MV-4-11 (cell line): Measurements from ENCODE around the gene TMED9.

ENCODE experiments used
- DNase-seq: peaks from one replicate; lab custom pipeline; 2025; lab: John Stamatoyannopoulos, UW

Gene TMED9

DNA sequence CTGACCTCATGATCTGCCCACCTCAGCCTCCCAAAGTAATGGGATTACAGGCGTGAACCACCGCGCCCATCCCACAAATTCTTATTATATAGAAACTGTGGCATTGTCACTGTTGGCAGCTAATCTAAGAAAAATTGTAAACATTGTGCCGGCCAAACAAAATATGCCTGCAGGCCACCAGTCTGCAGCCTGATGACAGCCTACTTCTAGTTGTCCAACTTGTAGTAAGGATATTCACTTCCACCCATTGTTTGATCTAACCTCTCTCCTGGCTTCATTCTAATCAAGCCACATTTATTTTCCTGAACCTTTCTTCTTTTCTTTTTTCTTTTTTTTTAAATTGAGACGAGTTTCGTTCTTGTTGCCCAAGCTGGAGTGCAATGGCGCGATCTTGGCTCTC lies 13.7 kb upstream of the TMED9 start:
- DNase-seq, result no peak

DNA sequence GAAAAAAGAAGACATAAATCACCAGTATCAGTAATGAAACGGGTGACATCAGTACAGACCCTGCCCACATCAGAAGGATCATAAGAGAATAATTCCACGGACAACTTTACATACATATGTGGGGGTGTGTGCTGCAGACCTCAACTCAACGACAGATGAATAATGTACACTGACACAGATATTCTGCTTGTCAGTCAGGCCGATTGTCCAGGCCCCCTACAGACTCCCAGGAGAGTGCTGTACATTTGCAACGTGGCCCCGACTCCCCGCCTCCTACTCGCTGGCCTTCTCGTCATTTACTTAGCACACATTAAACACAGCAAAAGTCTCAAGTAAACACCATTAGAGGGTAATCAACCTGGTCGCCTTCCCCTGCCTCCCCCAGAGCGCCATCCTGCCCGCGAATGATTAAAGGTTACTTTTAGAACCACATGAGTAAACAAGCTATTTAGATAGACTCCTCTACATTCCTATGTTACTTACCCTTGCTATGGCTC lies 3.5 kb upstream of the TMED9 start:
- no peak for DNase-seq

DNA sequence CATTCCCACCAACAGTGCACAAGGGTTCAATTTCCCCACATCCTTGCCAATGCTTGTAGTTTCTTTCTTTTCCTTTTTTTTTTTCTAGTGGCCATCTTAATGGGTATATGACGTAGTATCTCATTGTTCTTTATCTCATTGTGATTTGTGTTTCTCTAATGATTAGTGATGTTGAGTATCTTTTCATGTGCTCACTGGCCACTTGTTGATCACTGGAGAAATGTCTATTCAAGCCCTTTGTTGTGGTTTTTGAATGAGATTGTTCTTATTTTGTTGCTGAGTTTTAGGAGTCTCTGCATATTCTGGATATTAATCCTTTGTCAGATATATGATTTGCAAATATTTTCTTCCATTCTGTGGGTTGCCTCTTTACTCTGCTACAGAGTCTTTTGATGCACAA lies 1.6 kb upstream of the TMED9 start:
- DNase-seq, result no peak

DNA sequence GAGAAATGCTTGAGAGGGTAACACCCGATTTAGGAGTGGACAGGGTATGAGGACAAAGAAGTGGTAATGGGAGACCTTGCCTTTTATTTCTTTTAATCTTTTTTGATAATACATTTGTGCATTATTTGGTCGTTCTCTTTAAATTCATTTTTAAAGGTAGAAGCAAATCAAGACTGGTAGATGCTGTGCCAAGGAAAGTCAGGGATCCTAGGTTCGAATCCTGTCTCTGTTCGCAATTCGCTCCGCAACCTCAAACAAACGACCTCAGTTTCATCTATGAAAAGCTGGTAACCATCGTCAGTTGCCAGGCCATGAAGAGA lies 353 bp upstream of the TMED9 start:
- no peak for DNase-seq

DNA sequence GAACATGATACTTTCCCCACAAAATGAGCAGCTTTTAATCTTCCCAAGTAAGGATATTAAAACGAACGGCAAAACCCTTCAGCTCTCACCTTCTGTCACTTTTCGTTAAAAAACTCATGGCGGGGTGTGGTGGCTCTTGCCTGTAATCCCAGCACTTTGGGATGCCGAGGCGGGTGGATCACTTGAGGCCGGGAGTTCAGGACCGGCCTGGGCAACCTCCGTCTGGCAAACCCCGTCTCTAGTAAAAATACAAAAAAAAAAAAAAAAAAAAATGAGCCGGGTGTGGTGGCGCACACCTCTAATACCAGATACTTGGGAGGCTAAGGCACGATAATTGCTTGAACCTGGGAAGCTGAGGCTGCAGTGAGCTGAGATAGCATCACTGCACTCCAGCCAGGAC lies 902 bp downstream of the TMED9 start:
- DNase-seq, result no peak

DNA sequence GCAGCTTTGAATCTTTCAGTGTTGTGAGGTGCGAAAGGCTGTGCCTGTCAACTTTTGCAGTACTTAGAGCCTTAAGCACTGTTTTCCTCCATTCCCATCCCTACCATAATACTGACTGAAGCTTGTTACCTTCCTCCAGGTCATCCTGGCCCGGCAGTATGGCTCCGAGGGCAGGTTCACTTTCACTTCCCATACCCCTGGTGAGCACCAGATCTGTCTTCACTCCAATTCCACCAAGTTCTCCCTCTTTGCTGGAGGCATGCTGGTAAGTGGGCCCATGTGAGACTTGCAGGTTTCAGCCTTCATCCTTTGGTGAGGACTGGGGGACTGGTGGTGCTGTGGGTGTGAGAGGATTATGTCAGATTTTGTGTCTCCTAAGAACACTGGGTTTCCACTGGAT lies 1.5 kb downstream of the TMED9 start:
- no peak for DNase-seq

DNA sequence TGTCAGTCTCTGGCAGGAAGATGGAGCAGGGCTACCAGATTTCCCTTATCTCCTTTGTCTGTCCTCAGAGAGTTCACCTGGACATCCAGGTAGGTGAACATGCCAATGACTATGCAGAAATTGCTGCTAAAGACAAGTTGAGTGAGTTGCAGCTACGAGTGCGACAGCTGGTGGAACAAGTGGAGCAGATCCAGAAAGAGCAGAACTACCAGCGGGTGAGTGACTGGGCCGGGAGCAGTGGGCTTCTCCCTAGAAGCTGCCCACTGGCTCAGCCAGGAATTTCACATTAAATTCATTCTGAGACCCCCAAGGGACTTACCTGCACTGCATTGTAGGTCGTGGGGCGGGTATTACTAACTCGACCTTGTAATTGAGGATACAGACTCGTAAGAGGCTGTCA lies 2.1 kb downstream of the TMED9 start:
- DNase-seq, result no peak

DNA sequence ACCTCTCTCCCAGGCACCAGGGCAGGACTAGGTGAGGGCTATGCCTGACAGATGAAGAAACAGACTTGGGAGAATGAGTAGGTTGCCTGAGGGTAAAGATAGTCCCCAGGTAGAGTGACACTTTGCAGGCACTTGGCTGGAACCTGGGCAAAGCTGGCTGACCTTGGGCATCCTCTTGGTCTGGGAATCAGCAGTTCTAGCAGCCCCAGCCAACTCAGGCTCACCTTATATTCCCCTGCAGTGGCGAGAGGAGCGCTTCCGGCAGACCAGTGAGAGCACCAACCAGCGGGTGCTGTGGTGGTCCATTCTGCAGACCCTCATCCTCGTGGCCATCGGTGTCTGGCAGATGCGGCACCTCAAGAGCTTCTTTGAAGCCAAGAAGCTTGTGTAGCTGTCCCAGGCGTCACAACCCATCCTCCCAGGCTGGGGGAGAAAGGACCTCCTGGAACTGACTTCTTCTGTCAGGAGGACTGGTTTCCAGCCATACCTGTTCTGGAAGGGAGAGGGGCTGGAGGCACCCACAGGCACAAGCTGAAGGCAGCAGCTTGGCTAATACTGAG lies 3.1 kb downstream of the TMED9 start:
- no peak for DNase-seq

DNA sequence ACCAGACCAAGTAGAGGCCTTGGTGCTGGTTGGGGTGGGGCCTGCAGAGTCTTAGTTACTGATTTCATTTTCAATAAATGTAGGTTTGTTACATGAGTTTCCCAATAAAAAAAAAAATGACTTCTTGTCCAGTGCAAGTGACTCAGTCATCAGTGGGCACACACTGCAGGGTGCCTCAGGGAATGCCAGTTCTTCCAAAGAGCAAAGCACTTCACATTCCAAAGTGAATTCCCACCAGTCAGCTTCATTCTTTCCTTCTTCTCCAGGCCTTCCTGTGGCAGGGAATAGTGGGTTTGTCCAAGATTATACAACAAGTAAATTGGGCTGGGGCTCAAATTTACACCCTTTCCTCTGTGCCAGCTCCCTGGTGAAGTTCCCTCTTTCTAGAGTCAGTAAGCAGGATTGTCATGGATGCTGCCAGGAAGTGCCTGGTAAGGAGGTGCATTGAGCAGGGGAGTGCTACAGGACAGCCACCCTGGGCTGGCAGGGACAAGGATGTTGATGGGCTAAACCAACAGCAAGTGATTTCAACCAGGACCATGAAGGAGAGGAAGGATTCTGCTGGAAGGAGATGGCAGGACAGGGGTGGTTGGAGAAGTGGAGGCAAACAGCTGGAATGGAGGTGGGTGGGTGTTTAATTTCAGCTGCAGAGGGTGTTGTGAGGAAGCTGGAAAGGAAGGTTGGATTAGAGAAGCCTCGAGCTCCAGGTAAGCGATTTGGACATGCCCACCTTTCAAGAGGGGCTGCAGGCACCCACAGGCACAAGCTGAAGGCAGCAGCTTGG lies 4.2 kb downstream of the TMED9 start:
- DNase-seq, result no peak

DNA sequence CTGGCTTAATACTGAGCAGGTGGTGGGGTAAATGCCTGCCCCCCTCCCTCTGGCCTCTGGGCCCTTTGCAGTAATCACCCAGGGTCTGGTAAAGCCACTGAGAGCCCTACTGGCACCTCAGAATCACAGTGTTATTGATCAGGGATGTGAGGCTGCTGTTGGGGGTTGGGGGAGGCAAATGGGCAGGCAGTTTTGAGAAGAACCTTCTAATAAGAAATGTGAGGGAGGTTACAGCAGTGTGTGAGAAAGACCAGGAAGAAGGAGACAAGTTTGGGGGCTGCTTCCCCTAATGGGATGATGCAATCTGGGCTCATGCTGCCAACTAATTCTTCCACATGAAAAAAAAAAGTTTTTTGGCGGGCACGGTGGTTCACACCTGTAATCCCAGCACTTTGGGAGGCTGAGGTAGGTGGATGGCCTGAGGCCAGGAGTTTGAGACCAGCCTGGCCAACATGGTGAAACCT lies 4.8 kb downstream of the TMED9 start:
- peak; percentile 12 for DNase-seq

DNA sequence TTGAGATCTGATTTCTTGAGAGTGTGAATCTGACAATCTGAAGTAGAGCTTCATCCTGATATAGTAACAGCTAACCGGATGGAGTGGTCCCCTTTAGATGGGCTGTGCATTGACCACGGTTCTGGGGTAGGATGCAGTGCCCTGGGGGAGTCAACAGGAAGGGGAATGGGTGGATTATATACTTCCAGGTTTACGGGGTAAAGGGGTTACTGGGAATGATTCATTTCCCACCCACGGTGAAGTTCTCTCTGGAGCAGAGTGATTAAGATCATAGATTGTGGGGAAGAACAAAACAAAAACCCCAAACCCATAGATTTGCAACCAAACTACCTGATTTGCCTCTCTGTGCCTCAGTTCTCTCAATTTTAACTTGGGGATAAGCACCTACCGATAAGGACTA lies 6.5 kb downstream of the TMED9 start:
- no peak for DNase-seq

DNA sequence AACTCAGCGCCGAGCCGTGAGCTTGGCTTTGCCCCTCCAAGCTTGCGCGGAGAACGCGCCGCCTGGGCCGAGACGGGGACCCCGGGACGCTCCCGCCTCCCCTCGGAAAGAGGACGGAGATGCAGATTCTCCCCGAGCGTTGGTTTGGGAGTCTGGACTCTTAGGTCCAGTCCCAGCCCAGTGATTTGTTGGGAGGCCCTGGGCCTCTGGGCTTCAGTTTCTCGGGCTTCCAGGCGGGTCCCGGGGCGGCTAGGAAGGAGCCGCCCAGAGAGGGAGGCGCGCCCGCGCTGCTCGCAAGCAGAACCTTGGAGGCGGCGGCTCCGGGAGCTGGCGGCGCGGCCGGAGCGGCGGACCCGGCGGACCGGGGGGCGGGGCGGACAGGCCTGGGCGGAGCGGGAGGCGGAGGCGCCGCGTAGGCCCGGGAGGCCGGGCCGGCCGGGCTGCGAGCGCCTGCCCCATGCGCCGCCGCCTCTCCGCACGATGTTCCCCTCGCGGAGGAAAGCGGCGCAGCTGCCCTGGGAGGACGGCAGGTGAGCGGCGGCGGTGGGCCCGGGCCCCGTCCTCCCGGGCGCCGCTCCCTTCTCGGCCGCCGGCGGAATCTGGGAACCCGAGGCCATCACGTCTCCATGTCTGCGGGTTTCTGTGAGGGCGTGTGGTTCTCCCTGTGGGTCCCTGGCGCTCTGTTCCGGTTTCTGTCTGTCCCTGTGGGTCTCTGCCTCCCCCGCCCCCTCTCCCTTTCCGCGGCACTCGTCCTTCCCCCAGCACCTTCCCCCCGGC lies 7.9 kb downstream of the TMED9 start, which contains the start of gene B4GALT7:
B4GALT7 (plus strand) TSS at position 402 of the 777 bp plus-strand sequence; CDS start at position 481, 79 bp downstream.
- peak; percentile 81 for DNase-seq

DNA sequence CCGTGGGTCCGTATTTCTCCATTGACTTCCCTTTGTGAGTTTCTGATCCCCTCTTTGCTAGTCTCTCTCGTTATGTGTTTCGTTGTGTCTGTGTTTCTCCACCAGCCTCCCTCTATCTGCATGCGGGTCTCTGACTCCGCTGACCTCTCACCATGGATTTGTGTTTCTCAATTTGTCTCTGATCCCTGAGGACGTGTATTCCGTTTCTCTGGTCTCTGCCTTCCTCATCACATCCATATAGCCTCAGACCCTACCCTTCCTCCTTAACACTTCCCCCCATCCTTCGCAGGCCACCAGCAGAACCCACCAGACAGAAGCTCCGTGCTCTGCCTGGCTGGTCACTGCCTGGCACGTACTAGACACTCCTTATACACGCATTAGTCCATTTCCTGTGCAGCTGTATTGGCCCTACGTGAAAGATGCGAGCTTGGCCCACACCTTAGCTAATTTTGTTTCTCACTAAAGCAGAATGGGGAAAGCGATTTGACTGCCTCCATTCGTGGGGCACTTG lies 8.6 kb downstream of the TMED9 start:
- no peak for DNase-seq

DNA sequence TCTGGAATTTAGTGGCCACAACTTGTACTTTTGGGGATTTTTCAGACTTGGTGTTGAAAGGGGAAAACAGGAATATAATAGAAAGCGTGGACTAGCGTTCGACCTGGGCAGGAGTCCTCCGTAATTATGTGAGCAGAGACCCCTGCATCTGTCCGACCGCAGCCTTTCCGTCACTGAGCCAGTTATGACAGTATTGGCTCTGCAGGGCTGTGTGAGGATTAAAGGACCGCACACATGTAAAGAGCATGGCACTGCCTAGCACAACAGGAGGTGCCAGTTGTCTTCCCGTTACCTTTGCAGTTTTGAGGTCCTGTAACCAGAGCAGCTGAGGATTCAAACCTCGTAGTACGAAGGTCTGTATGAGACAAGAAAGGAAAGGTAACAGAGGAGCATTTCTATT lies 9.1 kb downstream of the TMED9 start:
- no peak for DNase-seq

DNA sequence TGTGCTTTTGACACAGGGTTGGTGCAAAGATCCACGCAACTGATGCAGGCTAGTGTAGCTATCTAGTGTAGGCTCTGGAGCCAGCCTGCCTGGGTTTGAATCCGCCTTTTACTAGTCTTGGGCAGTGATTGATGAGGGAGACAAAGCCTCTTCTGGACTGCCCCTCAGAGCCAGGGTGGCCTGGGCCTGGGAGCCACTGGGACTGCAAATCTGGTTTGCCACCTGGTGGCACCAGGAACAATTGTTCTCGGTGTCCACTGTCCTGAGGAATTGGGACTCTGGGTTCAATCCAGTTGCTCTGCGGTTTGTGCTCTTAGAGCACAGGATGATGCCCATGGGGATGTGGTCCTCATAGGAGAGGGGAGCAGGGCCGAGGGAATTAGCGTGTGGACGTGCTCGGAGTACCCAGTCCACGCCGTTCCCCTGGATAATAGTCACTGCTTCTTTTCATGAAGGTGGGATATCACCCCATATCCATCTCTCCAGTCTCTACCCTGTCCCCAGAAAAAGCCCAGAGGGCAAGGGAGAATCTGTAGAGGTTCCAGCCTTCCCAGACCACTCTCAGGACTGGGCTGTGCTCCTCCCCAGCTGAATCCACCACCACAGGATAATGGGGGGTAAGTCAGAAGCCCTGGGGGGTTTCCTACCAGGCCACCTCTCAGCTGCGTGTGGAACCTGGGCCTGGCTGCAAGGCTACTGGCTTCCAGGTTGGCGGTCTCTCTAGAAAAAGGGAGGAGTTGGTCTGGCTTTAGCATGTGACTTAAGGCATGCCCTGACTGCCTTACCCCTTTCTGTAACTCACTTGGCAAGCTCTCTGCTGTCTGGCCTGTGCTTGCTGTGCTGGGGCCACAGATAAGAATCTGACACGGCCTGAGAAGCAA lies 9.8 kb downstream of the TMED9 start:
- no peak for DNase-seq

DNA sequence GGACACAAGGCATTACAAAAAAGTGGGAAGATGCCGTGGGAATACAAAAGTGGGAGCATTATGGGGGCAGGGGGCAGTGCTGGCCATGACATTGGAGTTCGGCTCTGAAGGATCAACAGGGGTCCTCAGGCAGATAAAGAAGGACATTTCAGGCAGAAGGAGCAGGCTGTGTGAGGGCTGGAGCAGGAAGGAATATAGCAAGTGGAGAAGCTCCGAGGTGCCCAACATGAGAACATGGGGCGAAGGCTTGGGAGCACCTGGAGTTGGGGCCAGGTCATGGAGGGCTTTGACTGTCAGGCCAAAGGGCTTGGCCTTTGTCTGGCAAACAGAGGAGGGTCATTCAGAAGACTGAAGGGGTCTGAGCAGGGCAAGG lies 10.4 kb downstream of the TMED9 start:
- no peak for DNase-seq

DNA sequence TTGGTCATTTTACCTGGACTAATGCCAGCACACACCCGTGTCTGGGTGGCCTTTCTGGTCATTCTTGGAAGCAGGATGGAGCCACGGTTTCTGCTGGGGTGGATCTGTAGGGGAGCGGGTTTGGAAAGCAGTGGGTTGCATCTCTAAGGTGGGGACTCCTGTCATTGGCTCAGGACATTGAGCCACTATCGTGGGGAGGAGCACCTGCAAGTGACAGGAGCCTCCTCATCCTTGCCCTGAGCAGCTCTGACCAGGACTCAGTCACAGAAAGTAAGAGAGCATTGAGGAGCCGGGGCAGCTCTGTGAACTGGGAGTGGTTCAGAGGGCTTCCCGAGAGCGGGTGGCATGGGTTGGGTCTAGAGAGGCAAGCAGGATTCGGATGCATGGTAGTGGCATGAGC lies 11.6 kb downstream of the TMED9 start:
- no peak for DNase-seq

DNA sequence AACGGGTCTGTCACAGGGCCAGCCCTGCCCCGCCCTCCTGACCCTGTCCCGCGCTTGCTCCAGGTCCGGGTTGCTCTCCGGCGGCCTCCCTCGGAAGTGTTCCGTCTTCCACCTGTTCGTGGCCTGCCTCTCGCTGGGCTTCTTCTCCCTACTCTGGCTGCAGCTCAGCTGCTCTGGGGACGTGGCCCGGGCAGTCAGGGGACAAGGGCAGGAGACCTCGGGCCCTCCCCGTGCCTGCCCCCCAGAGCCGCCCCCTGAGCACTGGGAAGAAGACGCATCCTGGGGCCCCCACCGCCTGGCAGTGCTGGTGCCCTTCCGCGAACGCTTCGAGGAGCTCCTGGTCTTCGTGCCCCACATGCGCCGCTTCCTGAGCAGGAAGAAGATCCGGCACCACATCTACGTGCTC lies 12.1 kb downstream of the TMED9 start:
- DNase-seq, result no peak

DNA sequence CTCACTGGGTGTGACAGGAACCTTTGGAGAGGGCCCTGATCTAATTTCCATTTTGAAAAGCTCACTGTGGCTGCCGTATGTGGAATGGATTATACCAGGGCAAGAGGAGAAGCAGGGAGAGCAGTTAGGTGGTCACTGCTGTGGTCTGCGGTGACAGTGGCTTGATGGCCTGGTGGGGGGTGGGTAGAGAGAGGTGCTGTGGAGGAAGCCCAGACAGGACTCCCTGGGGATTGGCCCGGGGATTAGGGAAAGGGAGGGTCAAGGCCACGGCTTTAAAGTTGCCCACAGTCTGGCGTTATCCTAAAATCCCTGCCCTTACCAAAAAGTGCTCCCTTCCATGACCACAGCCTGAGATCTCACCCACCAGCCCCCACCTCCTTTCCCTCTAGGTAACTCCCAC lies 12.7 kb downstream of the TMED9 start:
- DNase-seq, result no peak

DNA sequence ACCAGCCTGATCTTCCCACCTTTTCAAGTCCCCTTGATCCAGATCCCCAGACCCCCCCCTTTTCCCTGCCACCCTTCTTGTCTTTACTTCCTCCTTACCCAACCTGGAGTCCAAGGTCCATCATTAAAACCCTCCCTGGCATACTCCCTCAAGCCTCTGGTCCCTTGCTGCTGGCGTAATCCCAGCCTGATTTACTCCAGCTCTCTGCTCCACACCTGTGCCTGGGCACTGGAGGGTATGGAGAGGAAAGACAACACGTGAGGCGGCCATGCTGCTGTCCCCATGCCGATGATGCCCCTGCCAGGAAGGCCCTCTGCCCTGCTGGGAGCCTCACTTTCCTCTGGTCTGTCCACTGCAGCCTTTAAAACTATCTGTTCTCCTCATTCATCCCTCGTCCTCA lies 13.1 kb downstream of the TMED9 start:
- no peak for DNase-seq

DNA sequence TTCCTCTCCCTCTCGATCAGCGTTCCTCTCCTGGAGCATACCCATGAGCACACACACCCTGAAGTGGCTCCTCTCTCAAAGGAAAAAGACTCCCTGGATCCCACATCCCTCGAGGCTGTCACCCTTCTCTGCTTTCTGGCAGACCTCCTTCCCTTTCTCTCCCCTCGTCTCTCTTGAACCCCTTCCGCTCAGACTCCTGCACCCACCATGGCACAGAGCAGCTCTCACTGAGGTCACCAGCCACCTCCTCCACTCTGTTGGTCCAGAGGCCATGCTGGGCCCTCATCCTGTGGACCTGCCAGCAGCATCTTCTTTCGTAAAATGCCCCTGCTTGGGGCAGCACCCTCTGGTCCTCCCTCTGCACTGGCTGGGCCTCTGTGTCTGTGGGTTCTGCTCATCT lies 13.7 kb downstream of the TMED9 start:
- no peak for DNase-seq
